ENCODE measurements around the gene RDH13. TPM values are rescaled to one million over a fixed set of nuclear protein-coding genes. Genes with fewer than 3 reads are reported as not detected.
A peak's percentile ranks its signal among the peaks of the same experiment; 100 is the strongest.
"Not testable (repeated sequence)": the region's sequence is repeated elsewhere in the genome, so short reads cannot be mapped to it uniquely, and the experiment has no call there.

The RDH13 gene
- polyA plus RNA-seq, 1 donor from 2014 or later: 18.7 TPM

DNA sequence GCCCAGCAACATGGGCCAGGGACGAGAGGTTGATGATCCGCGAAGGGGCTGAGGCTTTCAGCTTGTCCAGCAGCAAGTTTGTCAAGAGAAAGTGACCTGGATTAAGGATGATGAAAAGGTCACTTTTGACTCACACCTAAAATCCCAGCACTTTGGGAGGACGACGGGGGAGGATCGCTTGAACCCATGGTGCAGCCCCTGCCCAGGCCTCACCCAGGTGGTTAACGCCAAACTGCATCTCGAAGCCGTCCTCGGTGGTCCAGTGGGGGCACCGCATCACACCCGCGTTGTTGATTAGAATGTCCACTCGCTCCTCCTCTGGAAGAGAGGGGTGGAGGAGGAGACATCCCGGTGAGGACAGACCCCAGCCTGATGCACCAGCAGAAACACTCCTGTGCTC lies 14.5 kb downstream of the RDH13 start:
- Mint-ChIP-seq H3K27ac (no peak overlapping the region), H3K4me3 (no peak overlapping the region), H3K4me1 (no peaks in the 10 kb centered on the region), H3K27me3 (no peaks in the 10 kb centered on the region), H3K9me3 (no peaks in the 10 kb centered on the region), H3K36me3 (peaks cover 2% of the 10 kb centered on the region)

DNA sequence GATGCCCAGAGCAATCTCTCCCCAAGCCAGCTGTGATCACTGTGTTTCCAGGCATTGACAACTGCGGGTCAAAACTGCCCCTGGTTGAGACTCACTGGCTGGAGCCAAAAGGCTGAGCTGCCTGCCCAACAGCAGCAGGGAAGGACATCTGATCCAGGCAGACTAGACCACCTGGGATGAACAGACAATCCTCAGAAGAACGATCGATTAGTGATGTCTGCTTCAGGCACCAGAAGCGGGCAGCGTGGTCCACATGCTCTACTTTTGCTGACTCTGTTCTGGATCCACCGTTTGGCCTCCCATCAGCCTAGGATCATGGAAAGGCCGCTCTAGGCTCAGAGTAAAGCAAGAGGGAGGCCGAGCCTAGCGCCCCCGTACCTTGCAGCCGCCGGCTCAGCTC lies 15.0 kb downstream of the RDH13 start:
- H3K27ac Mint-ChIP-seq: no peak overlapping the region
- no peaks in the 10 kb centered on the region for H3K9me3 Mint-ChIP-seq
- peaks cover 2% of the 10 kb centered on the region for H3K36me3 Mint-ChIP-seq
- no peaks in the 10 kb centered on the region for H3K27me3 Mint-ChIP-seq
- H3K4me1 Mint-ChIP-seq: no peaks in the 10 kb centered on the region
- H3K4me3 Mint-ChIP-seq: no peak overlapping the region

DNA sequence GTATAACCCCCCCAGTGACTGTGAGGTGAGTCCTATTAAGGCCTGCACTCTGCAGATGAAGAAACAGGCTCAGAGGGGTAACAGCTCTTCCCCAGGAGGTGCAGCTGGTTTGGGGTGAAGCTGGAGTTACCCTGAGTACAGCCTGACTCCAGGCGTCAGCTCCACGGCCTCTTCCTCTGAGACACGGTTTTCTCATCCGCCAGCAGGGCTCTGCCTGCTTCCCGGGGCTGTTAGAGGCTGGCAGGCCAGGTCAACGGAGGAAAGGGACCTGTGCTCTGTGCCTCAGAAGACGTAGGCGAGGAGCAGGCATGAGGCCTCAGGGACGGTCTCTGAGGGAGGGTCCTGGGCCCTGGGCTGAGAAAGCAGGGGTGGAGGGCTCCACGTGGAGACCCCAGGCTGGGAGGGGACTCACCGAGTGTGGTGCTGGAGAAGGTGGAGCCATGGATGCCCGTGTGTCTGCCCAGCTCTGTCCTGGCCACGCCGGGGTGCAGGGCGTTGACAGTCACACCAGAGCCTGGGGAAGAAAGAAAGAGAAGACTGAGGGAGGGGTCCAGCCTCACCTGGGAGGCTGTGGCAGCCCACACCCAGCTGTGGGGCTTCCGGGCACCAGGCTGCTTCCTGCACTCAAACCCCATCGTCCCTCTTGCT lies 15.8 kb downstream of the RDH13 start:
- Mint-ChIP-seq H3K36me3 (no peaks in the 10 kb centered on the region), H3K4me3 (no peak overlapping the region)

DNA sequence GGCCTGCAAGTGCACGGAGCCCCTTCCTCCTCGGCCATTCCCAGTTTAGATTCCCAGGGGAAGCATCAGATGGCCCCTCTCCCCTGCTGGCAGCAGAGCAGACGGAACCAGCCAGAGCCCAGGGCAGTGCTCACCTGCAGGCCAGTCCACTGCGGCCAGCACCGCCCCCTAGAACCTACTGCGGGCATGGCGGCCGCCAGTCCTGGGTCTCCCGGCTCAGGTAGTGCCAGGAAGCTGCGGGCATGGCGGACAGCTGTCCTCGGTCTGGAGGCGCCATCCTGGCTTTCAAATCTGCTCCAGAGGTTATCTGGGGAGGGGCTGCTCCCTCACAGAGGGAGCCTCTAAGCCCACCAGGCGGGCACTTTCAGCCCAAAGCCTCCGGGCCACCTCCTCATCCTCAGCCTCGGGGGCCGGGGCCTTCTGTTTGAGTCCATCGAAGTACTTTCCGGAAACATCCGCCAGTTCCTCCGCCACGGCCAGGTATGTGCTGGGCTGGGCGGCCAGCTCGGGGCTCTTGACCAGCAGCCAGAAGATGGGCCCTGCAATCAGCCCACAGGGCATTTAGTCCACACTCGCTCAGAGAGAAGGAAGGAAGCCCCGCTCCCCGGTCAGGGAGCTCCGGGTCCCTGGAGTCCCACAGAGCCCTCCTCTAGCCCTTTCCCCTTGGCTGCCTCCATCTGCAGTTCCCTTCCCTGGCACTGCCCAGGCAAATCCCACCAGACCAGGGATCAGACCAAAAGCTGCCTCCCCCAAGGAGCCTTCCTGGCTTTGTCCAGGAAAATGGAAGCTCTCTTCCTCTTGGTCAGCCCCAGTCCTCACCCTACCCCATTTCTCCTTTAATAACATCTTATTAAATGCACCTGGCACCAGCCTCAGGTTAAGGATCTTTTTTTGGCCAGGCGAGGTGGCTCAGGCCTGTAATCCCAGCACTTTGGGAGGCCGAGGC lies 17.9 kb downstream of the RDH13 start:
- H3K27ac Mint-ChIP-seq: no peak overlapping the region
- H3K27me3 Mint-ChIP-seq: no peaks in the 10 kb centered on the region
- H3K4me1 Mint-ChIP-seq: peaks cover 0 to 2% (median 0%) of the 10 kb centered on the region in 3 donors
- H3K36me3 Mint-ChIP-seq: peaks cover 3% of the 10 kb centered on the region
- H3K9me3 Mint-ChIP-seq: no peaks in the 10 kb centered on the region
- H3K4me3 Mint-ChIP-seq: no peak overlapping the region

More for the DNA sequence above, 15.8 kb downstream of the RDH13 start:
- H3K27ac Mint-ChIP-seq: no peak overlapping the region
- no peaks in the 10 kb centered on the region for H3K9me3 Mint-ChIP-seq
- H3K4me1 Mint-ChIP-seq: no peaks in the 10 kb centered on the region
- no peaks in the 10 kb centered on the region for H3K27me3 Mint-ChIP-seq

DNA sequence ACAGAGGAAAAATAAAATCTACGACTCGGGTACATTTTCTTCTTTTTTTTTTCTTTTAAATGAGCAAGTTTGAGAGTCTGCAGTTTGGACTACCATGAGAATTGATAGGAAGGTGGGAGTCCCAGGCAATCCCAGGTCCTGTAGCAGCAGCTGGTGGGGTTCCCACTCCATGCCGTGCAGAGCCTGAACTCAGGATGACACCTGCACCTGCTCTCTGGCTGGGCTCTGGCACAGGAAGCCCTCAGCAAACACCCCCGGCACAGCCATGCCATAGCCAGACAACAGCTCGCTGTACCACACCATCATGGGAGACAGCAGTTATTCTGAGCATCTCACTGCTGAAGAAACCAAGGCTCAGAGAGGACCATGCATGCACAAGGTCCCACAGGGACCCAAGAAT lies 18.7 kb downstream of the RDH13 start:
- Mint-ChIP-seq H3K27ac (no peak overlapping the region), H3K4me3 (no peak overlapping the region), H3K4me1 (peaks cover 0 to 2% (median 0%) of the 10 kb centered on the region in 3 donors), H3K9me3 (no peaks in the 10 kb centered on the region), H3K27me3 (no peaks in the 10 kb centered on the region), H3K36me3 (peaks cover 3% of the 10 kb centered on the region)

DNA sequence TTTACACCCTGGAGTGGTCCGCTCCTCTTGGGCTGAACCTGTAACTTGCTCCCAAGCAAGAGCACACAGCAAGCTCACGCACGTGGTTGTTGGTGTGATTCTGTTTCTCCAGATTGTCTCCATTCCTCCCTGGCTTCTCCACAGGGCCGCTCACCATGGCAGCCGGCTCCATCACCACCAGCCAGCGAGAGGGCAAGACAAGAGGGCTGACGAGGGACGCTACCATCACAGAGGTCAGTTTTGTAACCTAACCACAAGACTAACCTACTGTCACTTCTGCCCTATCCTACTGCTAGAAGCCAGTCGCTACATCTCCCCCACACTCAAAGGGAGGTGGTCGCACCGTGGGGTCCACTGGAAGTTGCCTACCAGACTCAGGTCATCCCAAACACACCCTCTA lies 20.3 kb downstream of the RDH13 start:
- no peaks in the 10 kb centered on the region for H3K9me3 Mint-ChIP-seq
- peak overlapping the region in 2 of 3 donors; percentile 56 to 63 for H3K27ac Mint-ChIP-seq
- H3K4me1 Mint-ChIP-seq: peaks cover 0 to 2% (median 0%) of the 10 kb centered on the region in 3 donors
- H3K27me3 Mint-ChIP-seq: no peaks in the 10 kb centered on the region
- no peak overlapping the region for H3K4me3 Mint-ChIP-seq
- H3K36me3 Mint-ChIP-seq: peaks cover 3% of the 10 kb centered on the region

DNA sequence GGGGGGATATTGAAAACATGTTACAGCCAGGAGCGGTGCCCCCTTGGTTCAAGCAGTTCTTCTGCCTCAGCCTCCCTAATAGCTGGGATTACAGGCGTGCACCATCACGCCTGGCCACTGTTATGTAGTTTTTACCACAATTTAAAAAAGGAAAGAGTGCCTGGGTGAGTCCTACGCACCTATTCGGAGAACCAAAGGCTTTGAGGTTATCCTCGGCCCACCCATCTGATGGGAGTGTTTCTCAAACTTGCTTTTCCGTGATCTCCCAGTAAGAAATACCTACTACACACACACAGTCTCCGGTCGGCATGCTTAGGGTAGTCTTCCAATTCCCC lies 20.6 kb downstream of the RDH13 start:
- Mint-ChIP-seq H3K4me1 (peaks cover 0 to 2% (median 0%) of the 10 kb centered on the region in 3 donors), H3K9me3 (no peaks in the 10 kb centered on the region), H3K4me3 (no peak overlapping the region), H3K27me3 (no peaks in the 10 kb centered on the region), H3K36me3 (peaks cover 3% of the 10 kb centered on the region), H3K27ac (peak overlapping the region in 2 of 3 donors; percentile 56 to 63)

DNA sequence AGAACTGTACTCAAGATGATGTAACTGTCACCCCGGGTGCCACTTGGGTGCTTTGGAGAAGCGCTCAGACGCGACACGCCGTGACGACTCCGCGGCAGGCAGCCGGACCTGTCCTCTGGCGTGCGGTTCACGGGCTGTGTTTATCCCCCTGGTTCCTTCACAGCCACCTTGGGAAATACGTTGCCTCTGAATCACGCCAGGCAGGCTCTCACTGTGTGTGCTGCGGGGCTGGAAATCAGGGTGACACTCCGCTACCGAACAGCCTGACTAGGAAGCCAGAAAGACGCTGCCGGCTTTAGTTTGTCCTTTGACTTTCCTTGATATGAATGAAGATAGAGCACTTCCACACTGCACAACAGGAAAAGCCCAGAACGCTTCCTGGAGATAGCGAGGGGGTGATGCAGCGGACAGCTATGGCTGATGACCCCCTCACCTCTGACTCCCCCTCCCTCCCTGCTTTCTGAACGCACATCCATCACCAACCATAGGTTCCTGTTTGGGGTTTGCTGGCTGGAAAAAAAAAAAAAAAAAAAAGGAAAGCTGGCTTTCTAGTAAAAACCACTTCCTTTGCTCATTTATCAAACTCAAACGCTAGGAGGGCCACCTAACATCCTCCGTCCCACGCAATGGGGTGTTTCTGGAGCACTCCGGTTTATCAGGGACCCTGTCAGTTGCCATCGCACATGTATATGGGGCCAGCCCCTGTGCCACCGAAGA lies 21.2 kb downstream of the RDH13 start:
- no peak overlapping the region for H3K4me3 Mint-ChIP-seq
- H3K27ac Mint-ChIP-seq: peak overlapping the region in 1 of 3 donors; percentile 33
- peaks cover 3% of the 10 kb centered on the region for H3K36me3 Mint-ChIP-seq
- H3K4me1 Mint-ChIP-seq: peaks cover 0 to 2% (median 0%) of the 10 kb centered on the region in 3 donors
- H3K9me3 Mint-ChIP-seq: no peaks in the 10 kb centered on the region
- no peaks in the 10 kb centered on the region for H3K27me3 Mint-ChIP-seq

DNA sequence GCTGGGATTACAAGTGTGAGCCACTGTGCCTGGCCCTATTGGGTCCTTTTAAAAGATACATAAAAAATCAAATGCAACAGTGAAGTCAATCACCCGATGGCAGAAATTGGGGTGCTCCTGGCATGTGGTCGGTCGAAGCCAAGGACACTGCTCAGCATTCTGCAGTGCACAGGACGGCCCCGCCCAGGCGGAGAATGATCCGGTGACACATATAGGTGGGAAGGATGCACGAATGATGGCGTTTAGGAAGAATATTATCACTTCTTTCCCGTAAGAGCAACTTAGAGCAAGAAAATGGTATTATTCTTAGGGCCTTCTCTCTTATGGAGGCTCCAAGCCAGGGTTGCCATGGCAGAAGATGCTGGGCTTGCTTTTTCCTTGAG lies 21.7 kb downstream of the RDH13 start:
- no peak overlapping the region for H3K4me3 Mint-ChIP-seq
- H3K27ac Mint-ChIP-seq: no peak overlapping the region
- H3K27me3 Mint-ChIP-seq: no peaks in the 10 kb centered on the region
- no peaks in the 10 kb centered on the region for H3K9me3 Mint-ChIP-seq
- peaks cover 0 to 2% (median 0%) of the 10 kb centered on the region in 3 donors for H3K4me1 Mint-ChIP-seq
- H3K36me3 Mint-ChIP-seq: peaks cover 3% of the 10 kb centered on the region

DNA sequence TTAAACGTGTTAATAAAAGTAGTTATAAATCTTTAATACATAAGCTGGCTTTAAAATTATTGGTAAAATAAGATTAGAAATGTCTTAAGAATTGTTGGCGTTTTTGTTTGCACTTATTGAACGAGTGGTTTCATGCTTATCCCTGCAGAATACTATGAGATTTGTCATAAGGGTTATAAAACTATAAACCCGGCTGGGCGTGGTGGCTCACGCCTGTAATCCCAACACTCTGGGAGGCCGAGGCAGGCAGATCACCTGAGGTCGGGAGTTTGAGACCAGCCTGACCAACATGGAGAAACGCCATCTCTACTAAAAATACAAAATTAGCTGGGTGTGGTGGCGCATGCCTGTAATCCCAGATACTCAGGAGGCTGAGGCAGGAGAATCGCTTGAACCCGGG lies 22.3 kb downstream of the RDH13 start:
- H3K4me3 Mint-ChIP-seq, H3K36me3 Mint-ChIP-seq, H3K27me3 Mint-ChIP-seq, H3K9me3 Mint-ChIP-seq, H3K4me1 Mint-ChIP-seq, H3K27ac Mint-ChIP-seq: not testable (repeated sequence)

DNA sequence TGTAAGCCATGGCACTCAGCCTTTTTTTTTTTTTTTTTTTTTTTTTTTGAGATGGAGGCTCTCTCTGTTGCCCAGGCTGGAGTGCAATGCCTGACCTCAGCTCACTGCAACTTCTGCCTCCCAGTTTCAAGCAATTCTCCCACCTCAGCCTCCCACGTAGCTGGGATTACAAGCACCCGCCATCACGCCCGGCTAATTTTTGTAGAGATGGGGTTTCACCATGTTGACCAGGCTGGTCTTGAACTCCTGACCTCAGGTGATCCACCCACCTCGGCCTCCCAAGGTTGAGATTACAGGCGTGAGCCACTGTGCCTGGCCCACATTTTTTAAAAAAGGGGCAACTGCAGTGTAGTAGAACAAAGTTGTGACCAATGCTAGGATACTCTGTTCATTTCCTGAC lies 25.3 kb downstream of the RDH13 start:
- H3K27ac Mint-ChIP-seq, H3K4me3 Mint-ChIP-seq: not testable (repeated sequence)

DNA sequence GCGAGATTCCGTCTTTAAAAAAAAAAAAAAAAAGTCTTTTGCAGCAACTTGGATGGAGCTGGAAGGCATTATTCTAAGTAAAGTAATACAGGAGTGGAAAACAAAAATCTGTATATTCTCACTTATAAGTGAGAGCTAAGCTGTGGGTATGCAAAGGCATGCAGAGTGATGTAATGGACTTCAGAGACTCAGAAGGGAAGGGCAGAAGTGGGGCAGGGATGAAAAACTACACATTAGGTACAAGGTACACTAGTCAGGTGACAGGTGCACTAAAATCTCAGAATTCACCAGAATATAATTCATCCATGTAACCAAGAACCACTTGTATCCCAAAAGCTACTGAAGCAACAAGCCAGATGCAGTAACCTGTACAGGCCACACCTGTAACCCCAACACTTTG lies 26.9 kb downstream of the RDH13 start:
- no peaks in the 10 kb centered on the region for H3K9me3 Mint-ChIP-seq
- peaks cover 4% of the 10 kb centered on the region for H3K36me3 Mint-ChIP-seq
- no peak overlapping the region for H3K4me3 Mint-ChIP-seq
- H3K27me3 Mint-ChIP-seq: no peaks in the 10 kb centered on the region
- H3K27ac Mint-ChIP-seq: no peak overlapping the region
- H3K4me1 Mint-ChIP-seq: no peaks in the 10 kb centered on the region

More for the DNA sequence above, 25.3 kb downstream of the RDH13 start:
- not testable (repeated sequence) for H3K36me3 Mint-ChIP-seq, H3K4me1 Mint-ChIP-seq, H3K27me3 Mint-ChIP-seq, H3K9me3 Mint-ChIP-seq

DNA sequence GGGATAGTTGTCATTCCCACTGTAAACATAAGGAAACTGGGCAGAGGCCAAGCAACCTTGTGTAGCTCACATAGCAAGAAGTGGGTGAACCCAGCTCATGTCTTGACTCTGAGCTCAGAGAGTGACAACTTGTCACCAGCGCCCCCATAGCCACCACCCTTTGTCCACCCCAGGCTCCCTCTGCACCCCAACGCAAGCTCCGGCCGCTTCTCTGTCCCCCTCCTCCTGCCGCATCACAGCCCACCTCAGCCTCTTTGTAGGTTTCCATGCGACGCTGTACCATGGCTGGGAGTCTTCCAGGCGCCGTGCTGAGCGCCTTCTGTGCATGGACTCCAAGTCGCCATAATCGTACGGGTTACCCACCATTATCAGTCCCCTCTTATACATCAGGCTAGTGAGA lies 28.2 kb downstream of the RDH13 start:
- Mint-ChIP-seq H3K9me3 (no peaks in the 10 kb centered on the region), H3K27ac (no peak overlapping the region), H3K27me3 (no peaks in the 10 kb centered on the region)

DNA sequence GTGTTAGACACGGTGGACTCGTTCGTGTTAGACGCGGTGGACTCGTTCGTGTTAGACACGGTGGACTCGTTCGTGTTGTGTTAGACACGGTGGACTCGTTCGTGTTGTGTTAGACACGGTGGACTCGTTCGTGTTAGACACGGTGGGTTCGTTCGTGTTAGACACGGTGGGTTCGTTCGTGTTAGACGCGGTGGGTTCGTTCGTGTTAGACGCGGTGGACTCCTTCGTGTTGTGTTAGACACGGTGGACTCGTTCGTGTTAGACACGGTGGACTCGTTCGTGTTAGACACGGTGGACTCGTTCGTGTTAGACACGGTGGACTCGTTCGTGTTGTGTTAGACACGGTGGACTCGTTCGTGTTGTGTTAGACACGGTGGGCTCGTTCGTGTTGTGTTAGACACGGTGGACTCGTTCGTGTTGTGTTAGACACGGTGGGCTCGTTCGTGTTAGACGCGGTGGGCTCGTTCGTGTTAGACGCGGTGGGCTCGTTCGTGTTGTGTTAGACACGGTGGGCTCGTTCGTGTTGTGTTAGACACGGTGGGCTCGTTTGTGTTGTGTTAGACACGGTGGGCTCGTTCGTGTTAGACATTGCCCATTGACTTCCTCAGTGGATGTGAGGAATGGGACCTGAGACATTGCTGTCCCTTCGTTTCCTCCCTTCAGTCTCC lies 29.8 kb downstream of the RDH13 start:
- not testable (repeated sequence) for H3K27me3 Mint-ChIP-seq, H3K36me3 Mint-ChIP-seq, H3K9me3 Mint-ChIP-seq, H3K27ac Mint-ChIP-seq, H3K4me1 Mint-ChIP-seq, H3K4me3 Mint-ChIP-seq

More for the DNA sequence above, 28.2 kb downstream of the RDH13 start:
- Mint-ChIP-seq H3K4me1 (no peaks in the 10 kb centered on the region), H3K4me3 (peak overlapping the region in 1 of 4 donors; percentile 3), H3K36me3 (peaks cover 4% of the 10 kb centered on the region)
